PC-9 (cell line): Measurements from ENCODE around the gene ZDHHC14. TPM values are rescaled to one million over a fixed set of nuclear protein-coding genes. Genes with fewer than 3 reads are reported as not detected.

Experiments
- BruUV-seq: library from RNA; stranded (reverse); fragments of 400-500 nt; replicated peaks from 2 replicates; lab custom pipeline; 2021; lab: Mats Ljungman, UMichigan
- CTCF ChIA-PET: fragments of 300-600 bp; sonication (Branson Sonifier 250); formaldehyde crosslinking; loops from one replicate; lab custom pipeline; 2022; ENCODE audit warnings: antibody characterized with exemption; lab: Charles Lee
- POLR2A ChIA-PET: fragments of 300-600 bp; sonication (Branson Sonifier 250); formaldehyde crosslinking; loops from one replicate; lab custom pipeline; 2022; ENCODE audit warnings: antibody characterized with exemption; ENCODE audit not compliant: unreplicated experiment; lab: Charles Lee
- DNase-seq, 2 experiments: peaks; one replicate each; pipeline versions ENCODE4 v3.0.0 to v3.0.0-alpha.2; 2015 to 2022; ENCODE audit warnings: mixed read lengths in 1 of 2
- H2AFZ ChIP-seq: fragments of 200-600 bp; sonication (generic); 2 replicates; pipeline ENCODE4 v1.8.1; 2017; ENCODE audit warnings: antibody characterized with exemption
- H3F3A ChIP-seq: fragments of 200-600 bp; sonication (generic); 2 replicates; pipeline ENCODE4 v1.8.1; 2017; ENCODE audit warnings: antibody characterized with exemption, mild to moderate bottlenecking, low read depth; ENCODE audit not compliant: insufficient read depth
- H3K27ac ChIP-seq: fragments of 200-600 bp; sonication (generic); 2 replicates; pipeline ENCODE4 v1.6.1; 2016; ENCODE audit warnings: mixed run types
- H3K27me3 ChIP-seq: fragments of 200-600 bp; sonication (generic); 2 replicates; pipeline ENCODE4 v1.6.1; 2016; ENCODE audit warnings: low read depth, mixed run types; ENCODE audit not compliant: insufficient read depth
- H3K36me3 ChIP-seq: fragments of 200-600 bp; sonication (generic); 2 replicates; pipeline ENCODE4 v1.6.1; 2016; ENCODE audit warnings: low read depth, mixed run types
- H3K4me1 ChIP-seq: fragments of 200-600 bp; sonication (generic); replicated peaks from 2 replicates; pipeline ENCODE4 v1.6.1; 2016; ENCODE audit warnings: mixed run types; ENCODE audit not compliant: insufficient read depth
- H3K4me2 ChIP-seq: fragments of 200-600 bp; sonication (generic); 2 replicates; pipeline ENCODE4 v1.6.1; 2017; ENCODE audit warnings: mixed run types
- H3K4me3 ChIP-seq: fragments of 200-600 bp; sonication (generic); 2 replicates; pipeline ENCODE4 v1.6.1; 2016; ENCODE audit warnings: mixed run types
- H3K79me2 ChIP-seq: fragments of 200-600 bp; sonication (generic); 2 replicates; pipeline ENCODE4 v1.6.1; 2017; ENCODE audit warnings: low read depth, mixed run types
- H3K9me2 ChIP-seq: fragments of 200-600 bp; sonication (generic); 2 replicates; pipeline ENCODE4 v1.8.1; 2017; ENCODE audit warnings: mild to moderate bottlenecking; ENCODE audit not compliant: insufficient read depth
- H3K9me3 ChIP-seq: fragments of 200-600 bp; sonication (generic); 2 replicates; pipeline ENCODE4 v1.8.1; 2016; ENCODE audit warnings: low read depth; ENCODE audit not compliant: insufficient read depth
- H4K20me1 ChIP-seq: fragments of 200-600 bp; sonication (generic); 2 replicates; pipeline ENCODE4 v1.8.1; 2017; ENCODE audit not compliant: insufficient read depth
- EZH2 ChIP-seq: fragments of 200-600 bp; sonication (generic); IDR thresholded peaks from 2 replicates; pipeline ENCODE4 v1.8.0; 2017; ENCODE audit warnings: antibody characterized with exemption, low read depth
- intact Hi-C: fragments of 100-400 bp; cut with micrococcal nuclease; formaldehyde crosslinking; loops from one replicate; pipeline ENCODE4 v1.10.0; 2022; ENCODE audit not compliant: unreplicated experiment
- total RNA-seq: library from RNA; stranded (reverse); gene quantifications from 2 replicates; pipeline ENCODE4 v1.2.3, GENCODE V29; 2021
- TF ChIP-seq, protein P1 (sequence below): fragments of 200-600 bp; sonication (generic); conservative IDR thresholded peaks from 2 replicates; pipeline ENCODE4 v1.6.1; 2017; ENCODE audit warnings: mixed run types, antibody characterized with exemption, mild to moderate bottlenecking, moderate library complexity

Gene ZDHHC14
- total RNA-seq, 1 experiment from 2014 or later, result 5.6 TPM

DNA sequence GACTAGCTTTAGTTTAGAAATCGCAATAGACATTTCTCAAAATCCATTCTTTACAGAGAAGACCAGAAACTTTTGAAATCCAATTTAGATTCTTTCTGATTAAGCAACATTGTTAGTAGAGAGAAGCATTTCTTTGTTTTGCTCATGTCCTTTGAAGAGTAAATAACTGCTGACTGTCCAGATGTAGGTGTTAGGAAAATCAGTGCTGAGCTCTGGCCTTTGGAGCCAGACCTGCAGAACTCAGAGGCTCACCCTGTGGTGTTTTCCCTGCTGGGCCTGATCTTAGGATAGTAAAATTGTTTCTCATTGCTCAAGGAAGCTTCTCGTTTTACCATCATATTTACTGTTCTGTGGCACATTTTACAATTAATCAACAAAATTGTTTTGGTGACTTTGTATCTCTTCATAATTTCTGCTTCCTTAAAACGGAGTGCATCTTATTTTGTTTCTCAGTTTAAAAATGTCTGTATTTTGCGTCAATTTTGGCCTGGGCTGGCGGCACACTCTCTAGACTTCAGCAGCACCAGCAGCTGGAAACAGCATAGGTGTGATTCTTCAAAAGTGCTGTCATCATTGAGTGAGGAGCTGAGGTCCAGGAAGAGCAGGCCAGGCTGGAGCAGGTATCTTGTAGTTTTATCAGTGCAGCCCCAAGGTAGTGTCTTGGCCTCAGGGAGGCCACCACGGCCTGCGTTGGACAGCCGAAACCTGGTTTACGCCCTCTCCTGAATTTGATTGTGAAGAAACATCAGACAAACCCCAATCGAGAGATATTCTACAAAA is 8.3 kb upstream of the ZDHHC14 start:
- CTCF ChIA-PET, result interaction anchor here (0.6 kb wide), 1 partner anchor 762 kb away, joined by 3 read pairs; no protein-coding TSS in a partner anchor
- POLR2A ChIA-PET, result no interaction called here

DNA sequence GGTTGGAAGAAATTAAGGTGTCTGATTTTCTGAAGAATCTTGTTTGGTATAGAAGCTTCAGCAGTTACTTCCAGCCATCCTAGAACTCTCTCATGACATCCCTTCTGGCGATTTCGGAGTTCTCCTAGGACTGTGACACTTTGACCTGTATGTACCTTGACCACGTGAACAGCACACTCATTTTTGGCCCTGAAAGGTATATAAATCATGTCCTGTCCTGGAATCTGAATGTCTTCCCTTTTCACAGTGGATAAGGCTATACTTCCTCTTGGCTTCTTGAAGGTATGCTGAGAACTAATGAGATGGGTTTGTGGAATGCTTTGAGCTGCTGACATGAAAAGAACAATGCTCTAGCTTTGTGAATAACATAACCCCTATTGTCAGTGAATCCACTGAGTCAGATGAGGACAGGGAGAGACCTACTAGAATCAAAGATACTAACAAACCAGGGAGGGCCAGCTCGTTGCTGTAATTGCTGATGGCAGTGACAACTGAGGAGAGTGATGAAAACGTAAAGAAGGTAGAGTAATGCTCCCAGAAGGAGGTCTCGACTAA is 6.0 kb upstream of the ZDHHC14 start:
- H3K4me3 ChIP-seq, result no peak overlapping the region
- intact Hi-C loops, result no loop called here
- H3K4me1 ChIP-seq, result peaks cover 5% of the 10 kb centered on the region
- ChIA-PET CTCF (interaction anchor here (0.7 kb wide), 1 partner anchor 35 kb away, joined by 3 read pairs; no protein-coding TSS in a partner anchor), POLR2A (no interaction called here)
- no peak overlapping the region for H2AFZ ChIP-seq
- H3K9me2 ChIP-seq, result no peaks in the 10 kb centered on the region
- no peak for TF ChIP-seq EZH2
- TF ChIP-seq, protein P1, sequence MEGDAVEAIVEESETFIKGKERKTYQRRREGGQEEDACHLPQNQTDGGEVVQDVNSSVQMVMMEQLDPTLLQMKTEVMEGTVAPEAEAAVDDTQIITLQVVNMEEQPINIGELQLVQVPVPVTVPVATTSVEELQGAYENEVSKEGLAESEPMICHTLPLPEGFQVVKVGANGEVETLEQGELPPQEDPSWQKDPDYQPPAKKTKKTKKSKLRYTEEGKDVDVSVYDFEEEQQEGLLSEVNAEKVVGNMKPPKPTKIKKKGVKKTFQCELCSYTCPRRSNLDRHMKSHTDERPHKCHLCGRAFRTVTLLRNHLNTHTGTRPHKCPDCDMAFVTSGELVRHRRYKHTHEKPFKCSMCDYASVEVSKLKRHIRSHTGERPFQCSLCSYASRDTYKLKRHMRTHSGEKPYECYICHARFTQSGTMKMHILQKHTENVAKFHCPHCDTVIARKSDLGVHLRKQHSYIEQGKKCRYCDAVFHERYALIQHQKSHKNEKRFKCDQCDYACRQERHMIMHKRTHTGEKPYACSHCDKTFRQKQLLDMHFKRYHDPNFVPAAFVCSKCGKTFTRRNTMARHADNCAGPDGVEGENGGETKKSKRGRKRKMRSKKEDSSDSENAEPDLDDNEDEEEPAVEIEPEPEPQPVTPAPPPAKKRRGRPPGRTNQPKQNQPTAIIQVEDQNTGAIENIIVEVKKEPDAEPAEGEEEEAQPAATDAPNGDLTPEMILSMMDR, result no peak
- DNase-seq, result no peak
- H3K27me3 ChIP-seq, result no peaks in the 10 kb centered on the region
- no peak overlapping the region for H3K4me2 ChIP-seq
- H3K36me3 ChIP-seq, result no peaks in the 10 kb centered on the region
- no TSS peak for BruUV-seq
- H3K9me3 ChIP-seq, result no peaks in the 10 kb centered on the region
- 0 out of 2 replicates have a peak, but pooled peaks cover 5% of the 10 kb centered on the region for H3F3A ChIP-seq
- H4K20me1 ChIP-seq, result no peaks in the 10 kb centered on the region
- no peak overlapping the region for H3K27ac ChIP-seq
- no peaks in the 10 kb centered on the region for H3K79me2 ChIP-seq

More for the DNA sequence above, 8.3 kb upstream of the ZDHHC14 start:
- Histone ChIP-seq H3K27ac (no peak overlapping the region), H4K20me1 (no peaks in the 10 kb centered on the region), H3K9me3 (no peaks in the 10 kb centered on the region), H3K4me2 (no peak overlapping the region), H3K9me2 (no peaks in the 10 kb centered on the region), H3K4me1 (no peaks in the 10 kb centered on the region), H2AFZ (no peak overlapping the region), H3K27me3 (no peaks in the 10 kb centered on the region), H3K4me3 (no peak overlapping the region), H3K36me3 (no peaks in the 10 kb centered on the region), H3K79me2 (no peaks in the 10 kb centered on the region), H3F3A (0 out of 2 replicates have a peak, but pooled peaks cover 5% of the 10 kb centered on the region)
- no TSS peak for BruUV-seq
- intact Hi-C loops, result no loop called here
- DNase-seq, result no peak
- TF ChIP-seq, protein P1, result no peak
- TF ChIP-seq EZH2, result no peak

GRCh38 chr6:157376241-157376640 is 4.7 kb upstream of the ZDHHC14 start:
- Histone ChIP-seq H3K4me2 (no peak overlapping the region), H3K27ac (no peak overlapping the region), H3K27me3 (no peaks in the 10 kb centered on the region), H3K4me1 (peaks cover 5% of the 10 kb centered on the region), H4K20me1 (no peaks in the 10 kb centered on the region), H3K4me3 (no peak overlapping the region), H3K36me3 (no peaks in the 10 kb centered on the region), H3F3A (0 out of 2 replicates have a peak, but pooled peaks cover 5% of the 10 kb centered on the region), H3K9me2 (no peaks in the 10 kb centered on the region), H2AFZ (no peak overlapping the region), H3K79me2 (no peaks in the 10 kb centered on the region), H3K9me3 (no peaks in the 10 kb centered on the region)
- CTCF ChIA-PET, result no interaction called here
- no TSS peak for BruUV-seq
- intact Hi-C loops, result no loop called here
- POLR2A ChIA-PET, result interaction anchor here (0.6 kb wide), 1 partner anchor 12 kb away, joined by 3 read pairs; no protein-coding TSS in a partner anchor
- DNase-seq, result no peak
- TF ChIP-seq EZH2, result no peak
- TF ChIP-seq, protein P1, result no peak
